Fibroblast of lung (primary cell): ENCODE results near the gene TJP3.

Experiments
- EZH2 ChIP-seq: IDR thresholded peaks from 2 replicates; pipeline ENCODE4 v1.5.1; 2012; ENCODE audit warnings: low read length, control low read depth, mild to moderate bottlenecking; ENCODE audit errors: missing control alignments
- TF ChIP-seq, protein P1 (sequence below), 2 donors: IDR thresholded peaks in 1 of 2; conservative IDR thresholded peaks in 1 of 2; 1 replicate in 1 of 2; 2 replicates in 1 of 2; pipeline ENCODE4 v1.5.1; 2011 to 2012; ENCODE audit warnings: low read length in 2 of 2, control low read depth in 1 of 2, inconsistent platforms in 1 of 2, low read depth in 1 of 2, mild to moderate bottlenecking in 1 of 2

- TF ChIP-seq, protein P1, sequence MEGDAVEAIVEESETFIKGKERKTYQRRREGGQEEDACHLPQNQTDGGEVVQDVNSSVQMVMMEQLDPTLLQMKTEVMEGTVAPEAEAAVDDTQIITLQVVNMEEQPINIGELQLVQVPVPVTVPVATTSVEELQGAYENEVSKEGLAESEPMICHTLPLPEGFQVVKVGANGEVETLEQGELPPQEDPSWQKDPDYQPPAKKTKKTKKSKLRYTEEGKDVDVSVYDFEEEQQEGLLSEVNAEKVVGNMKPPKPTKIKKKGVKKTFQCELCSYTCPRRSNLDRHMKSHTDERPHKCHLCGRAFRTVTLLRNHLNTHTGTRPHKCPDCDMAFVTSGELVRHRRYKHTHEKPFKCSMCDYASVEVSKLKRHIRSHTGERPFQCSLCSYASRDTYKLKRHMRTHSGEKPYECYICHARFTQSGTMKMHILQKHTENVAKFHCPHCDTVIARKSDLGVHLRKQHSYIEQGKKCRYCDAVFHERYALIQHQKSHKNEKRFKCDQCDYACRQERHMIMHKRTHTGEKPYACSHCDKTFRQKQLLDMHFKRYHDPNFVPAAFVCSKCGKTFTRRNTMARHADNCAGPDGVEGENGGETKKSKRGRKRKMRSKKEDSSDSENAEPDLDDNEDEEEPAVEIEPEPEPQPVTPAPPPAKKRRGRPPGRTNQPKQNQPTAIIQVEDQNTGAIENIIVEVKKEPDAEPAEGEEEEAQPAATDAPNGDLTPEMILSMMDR (conservative IDR thresholded peaks at IDR 0.05 in 1 of 2, IDR thresholded peaks at IDR 0.05 in 1 of 2; ENCODE audit: low read depth in 1 of 2, low read length in 2 of 2), result no peak
- TF ChIP-seq EZH2, result no peak
Observed at GRCh38 chr19:3707868-3708206, 347 bp upstream of the TJP3 start.
